SW480 (cell line): ENCODE data around the gene CMPK1.
"Not testable (repeated sequence)": the region's sequence is repeated elsewhere in the genome, so short reads cannot be mapped to it uniquely, and the experiment has no call there.

Experiments used
- DNase-seq: peaks from one replicate; pipeline ENCODE4 v3.0.0-alpha.2; 2016; ENCODE audit warnings: low spot score

The CMPK1 gene, protein sequence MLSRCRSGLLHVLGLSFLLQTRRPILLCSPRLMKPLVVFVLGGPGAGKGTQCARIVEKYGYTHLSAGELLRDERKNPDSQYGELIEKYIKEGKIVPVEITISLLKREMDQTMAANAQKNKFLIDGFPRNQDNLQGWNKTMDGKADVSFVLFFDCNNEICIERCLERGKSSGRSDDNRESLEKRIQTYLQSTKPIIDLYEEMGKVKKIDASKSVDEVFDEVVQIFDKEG

DNA sequence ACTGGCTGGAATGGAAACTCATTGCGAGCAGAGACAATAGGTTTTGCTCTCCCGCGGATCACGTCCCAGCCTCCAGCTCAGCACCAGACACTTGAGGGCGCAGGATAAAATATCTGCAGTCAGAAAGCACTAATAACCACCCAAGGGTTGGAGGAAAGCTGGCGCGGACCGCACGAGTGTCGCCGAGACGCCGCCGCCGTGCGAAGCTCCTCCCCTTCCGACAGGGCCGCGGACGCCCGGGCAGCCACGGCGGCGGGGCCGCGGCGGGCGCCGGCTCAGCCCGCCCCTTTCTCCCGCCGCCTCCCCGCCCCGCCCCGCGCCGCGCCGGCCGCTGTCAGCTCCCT lies at the start of gene CMPK1:
Gene CMPK1 (plus strand): TSS at position 213 of the 344 bp plus-strand sequence. CDS start 156 bp downstream, outside the sequence.
- peak; percentile 87 for DNase-seq

DNA sequence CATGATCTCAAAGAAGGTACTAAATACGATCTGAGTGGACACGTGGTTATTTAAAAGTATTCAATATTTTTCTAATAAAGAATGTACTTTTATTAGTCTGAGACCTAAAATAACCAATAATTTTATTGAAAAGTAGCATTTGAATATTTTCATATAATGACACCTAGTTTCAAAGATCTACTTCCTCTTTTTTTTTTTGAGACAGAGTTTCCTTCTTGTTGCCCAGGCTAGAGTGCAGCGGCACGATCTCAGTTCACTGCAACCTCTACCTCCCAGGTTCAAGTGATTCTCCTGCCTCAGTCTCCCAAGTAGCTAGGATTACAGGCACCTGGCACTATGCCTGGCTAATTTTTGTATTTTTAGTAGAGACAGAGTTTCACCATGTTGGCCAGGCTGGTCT lies 45.5 kb upstream of the CMPK1 start:
- not testable (repeated sequence) for DNase-seq

DNA sequence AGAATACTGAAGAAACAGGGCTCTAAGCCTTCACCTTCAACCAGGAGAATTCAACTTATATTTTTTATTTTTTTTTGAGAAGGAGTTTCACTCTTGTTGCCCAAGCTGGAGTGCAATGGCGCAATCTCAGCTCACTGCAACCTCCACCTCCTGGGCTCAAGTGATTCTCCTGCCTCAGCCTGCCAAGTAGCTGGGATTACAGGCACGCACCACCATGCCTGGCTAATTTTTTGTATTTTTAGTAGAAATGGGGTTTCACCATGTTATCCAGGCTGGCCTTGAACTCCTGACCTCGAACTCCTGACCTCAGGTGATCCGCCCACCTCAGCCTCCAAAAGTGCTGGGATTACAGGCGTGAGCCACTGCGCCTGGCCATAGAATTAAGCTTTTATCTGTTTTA lies 38.7 kb upstream of the CMPK1 start:
- DNase-seq: not testable (repeated sequence)

DNA sequence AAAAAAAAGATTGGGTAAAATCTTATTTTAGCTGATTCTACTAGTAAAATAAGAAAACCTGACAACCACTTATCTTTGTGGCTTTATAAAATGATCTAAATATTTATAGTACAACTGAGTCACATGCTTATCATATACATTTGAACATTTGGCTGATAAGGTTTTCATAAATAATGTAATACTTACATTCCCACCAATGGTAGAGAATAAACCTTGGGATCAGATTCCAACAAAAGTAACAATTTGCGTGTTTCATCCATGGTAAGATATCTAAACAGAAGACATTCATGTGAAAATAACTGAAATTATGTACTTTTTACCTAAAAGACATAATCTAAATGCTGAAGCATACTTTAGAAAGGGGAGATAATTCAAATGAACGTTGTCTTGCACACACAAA lies 38.0 kb upstream of the CMPK1 start:
- no peak for DNase-seq

DNA sequence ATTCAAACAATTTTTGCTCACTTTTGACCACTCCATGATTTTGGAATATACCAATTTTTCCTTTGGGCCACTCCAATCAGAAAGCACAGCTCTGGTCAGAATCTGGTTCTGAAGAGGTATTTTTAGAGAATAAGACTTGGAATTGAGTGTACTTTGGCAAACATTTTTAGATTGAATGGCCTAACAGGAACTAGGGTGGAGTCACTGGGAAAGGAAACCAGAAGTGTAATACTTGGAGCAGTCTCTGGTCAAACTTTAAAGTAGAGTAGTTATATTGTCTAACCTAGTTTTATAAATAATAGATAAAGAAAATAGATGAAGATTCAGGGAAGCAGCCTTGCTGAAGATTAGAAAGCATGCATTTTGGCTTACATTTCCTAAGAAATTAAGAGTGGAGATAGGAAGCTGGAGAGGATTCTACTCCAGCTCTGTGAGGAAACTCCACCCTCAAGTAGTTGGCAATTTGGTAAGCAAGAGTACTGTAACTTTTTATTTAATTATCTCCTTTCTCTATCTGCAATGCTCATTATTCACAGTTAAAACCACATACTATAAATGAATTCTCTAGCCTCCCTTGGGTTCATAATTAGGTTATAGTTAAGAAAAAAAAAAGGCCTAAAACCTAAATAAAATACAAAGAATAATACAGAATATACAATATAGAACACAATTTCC lies 35.4 kb upstream of the CMPK1 start:
- no peak for DNase-seq

DNA sequence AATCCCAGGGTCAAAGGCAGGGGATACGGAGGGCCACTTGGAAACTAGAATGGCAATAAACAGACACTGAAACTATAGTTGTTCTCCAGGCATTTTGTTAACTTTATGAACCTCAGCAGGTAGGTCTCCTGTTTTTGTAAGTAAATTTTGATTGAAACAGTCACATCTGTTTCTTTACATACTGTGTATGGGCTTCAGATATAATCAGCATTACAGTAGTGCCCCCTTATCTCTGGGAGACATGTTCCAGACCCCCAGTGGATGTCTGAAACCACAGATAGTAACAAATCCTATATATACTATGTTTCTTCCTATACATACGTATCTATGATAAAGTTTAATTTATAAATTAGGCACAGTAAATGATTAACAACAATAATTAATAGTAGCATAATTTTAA lies 31.1 kb upstream of the CMPK1 start:
- no peak for DNase-seq

DNA sequence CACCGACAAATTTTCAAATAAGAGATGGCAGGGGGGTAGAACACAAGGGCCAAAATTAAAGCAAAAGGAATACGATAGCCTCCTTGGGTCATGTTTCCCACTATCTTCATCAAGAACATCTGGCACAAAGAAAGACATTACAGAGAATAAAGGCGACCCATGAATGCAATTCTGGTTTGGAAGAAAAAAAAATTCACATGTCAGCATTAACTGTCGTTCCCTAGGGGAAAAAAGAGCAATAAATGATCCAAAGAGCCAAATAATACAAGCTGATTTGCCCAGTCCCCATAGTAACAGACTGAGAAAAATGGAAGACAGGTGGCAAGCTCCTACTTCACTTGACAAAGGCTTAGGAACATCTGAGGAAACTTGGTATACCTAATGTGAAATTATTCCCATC lies 24.2 kb upstream of the CMPK1 start:
- DNase-seq: no peak

DNA sequence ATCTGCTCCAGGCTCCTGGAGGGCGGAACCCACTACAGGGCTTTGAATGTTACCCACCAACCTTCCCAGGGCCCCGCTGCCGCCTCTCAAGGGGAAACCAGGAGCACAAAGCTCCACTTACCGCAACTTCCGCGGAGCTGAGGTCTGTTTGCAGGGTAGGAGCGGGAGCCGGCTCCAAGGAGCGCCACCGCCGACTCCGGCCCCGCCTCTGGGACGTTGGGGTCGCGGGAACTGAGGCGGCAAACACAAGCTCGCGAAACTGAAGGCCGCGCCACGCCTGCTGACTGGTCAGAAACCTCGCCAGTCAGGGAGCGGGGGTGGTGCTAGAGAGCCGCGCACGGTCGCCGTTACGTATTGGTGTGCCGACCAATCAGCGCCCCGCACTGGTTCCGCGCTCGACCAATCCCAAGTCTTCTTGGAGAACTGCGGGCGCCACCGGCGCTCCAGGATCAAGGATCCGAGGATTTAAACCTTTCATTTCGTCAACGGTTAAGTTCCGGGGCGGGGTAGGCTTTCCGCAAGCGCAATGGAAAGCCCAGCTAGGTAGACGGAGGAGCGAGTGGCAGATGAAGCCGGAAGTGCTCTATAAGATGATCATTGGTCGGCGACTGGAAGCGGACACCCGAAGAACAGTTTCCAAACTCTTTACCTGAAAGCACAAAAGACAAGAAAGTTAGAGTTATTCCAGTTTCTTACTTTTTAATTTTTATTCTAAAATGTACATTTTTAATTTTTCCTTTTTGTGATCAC lies 19.5 kb upstream of the CMPK1 start, which contains the start of gene STIL:
Gene STIL (minus strand): TSS at position 233 of the 750 bp plus-strand sequence. CDS start 3,828 bp downstream, outside the sequence.
- peak; percentile 98 for DNase-seq

DNA sequence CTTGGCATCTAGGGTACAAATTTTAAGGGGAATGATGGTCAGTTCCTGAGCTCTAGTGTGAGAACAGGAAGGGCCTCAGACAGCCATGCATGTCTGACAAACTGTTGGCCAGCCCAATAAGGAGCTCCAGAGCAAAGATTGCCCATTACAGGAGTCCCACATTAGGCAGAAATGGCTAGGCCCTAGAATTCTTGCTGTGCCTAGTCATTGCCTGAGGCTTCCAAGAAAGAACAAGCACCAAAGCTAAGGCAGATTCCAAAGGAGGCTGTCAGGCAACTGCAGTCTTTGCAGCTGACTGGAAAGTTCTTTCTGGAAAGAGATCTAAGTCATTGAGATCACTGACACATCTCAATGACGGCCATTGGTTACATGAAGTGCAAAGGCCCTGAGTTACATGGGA lies 15.7 kb upstream of the CMPK1 start:
- DNase-seq: no peak

DNA sequence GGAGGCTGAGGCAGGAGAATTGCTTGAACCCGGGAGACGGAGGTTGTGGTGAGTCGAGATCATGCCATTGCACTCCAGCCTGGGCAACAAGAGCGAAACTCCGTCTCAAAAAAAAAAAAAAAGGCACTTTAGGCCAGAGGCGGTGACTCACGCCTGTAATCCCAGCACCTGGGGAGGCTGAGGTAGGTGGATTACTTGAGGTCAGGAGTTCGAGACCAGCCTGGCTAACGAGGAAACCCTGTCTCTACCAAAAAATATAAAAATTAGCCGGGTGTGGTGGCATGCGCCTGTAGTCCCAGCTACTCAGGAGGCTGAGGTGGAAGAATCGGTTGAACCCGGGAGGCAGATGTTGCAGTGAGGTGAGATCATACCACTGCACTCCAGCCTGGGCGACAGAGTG lies 13.6 kb upstream of the CMPK1 start:
- DNase-seq: not testable (repeated sequence)

DNA sequence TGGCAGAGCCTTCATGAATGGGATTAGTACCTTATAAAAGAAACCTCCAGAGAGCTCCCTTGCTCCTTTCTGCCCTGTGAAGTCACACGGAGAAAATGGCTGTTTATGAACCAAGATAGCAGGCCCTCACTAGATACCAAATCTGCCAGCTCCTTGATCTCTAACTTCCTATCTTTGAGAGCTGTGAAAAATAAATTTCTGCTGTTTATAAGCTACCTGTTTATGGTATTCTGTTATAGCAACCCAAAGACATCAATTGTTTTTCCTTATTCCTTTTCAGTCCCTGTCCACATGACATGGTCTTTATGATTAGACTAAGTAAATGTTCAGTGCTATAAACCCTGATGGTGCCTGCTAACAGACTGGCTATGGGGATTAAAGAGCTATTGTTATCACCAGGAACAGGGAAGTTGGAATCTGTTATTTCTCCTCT lies 10.0 kb upstream of the CMPK1 start:
- DNase-seq: no peak

DNA sequence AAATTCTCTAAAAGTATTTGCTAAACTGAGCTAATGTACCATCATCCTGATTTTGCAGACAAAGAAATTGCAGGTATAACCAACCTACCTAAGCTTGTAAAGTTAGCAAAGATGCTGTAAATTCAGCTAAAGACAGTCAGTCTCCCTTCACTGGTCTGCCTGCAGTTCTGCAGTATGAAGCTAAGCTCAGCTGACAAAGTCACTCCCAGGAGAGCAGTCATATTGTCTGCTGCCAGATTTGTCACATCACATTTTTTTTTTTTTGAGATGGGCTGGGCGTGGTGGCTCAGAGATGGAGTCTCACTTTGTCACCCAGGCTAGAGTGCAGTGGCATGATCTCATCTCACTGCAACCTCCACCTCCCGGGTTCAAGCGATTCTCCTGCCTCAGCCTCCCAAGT lies 8.9 kb upstream of the CMPK1 start:
- DNase-seq: no peak

DNA sequence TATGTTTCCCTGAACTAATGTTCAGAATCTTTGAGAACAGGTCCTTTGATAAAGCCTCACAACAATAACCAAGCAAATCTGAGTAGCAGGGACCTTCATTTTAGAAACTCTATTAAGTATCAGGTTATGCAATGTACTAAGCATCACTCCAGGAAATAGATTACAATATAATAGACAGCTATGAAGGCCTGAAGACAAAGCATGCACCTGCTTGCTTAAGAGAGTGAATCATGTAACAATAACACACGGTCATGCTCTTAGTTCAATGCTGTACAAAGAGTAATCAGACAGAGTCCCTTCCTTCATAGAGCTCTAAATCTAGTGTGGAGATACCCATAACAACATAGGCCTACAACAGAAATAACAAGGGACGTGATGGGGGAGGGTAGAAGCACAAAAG lies 8.1 kb upstream of the CMPK1 start:
- no peak for DNase-seq

DNA sequence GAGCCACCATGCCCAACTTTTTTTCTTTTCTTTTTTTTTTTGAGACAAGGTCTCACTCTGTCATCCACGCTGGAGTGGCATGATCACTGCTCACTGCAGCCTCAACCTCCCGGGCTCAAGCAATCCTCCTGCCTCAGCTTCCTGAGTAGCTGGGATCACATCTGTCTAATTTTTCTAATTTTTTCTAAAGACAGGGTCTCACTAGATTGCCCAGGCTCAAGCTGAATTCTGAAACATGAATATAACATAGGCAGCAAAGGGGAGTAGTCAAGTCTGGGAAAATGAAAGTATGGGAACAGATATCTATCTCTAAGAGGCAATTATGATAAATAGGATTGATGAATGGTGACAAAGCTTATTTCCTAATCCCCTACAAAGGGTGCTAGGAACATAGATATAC lies 7.3 kb upstream of the CMPK1 start:
- DNase-seq: no peak

DNA sequence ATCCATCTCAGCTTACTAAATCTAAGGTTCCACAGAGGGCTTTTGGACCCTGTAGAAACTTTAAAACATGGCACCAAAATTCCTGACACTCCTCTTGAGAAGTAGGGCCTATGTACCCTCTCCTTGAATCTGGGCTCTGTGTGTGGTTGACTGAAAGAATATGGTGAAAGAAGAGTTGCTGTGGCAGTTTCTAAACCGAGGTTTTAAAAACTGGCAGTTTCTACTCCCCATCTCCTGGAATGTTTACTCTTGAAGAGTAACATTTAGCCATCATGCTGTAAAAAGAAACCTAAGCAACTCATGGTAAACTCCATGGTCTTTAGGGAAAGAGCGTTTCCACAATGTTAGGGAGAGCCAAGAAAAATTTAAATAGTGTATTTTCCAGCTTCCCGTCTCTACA lies 4.6 kb upstream of the CMPK1 start:
- DNase-seq: no peak

DNA sequence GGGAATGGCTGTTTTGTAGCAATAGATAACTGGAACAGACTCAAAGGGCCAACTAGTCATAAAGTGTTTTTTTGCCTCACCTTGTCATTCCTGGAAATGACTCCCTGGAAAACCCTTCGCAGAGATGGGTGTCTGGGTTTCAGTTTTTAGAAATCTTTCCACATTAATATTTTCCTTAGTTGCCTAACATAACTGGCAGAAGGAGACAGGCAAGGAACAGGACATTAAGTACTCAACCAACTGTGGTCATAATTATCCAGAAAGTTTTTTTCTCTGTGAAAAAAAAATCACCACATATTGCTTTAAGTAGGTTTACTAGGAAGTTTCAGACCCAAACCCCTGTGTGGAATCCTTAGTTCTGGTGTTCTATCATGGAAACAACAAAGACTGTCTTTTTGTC lies 3.4 kb upstream of the CMPK1 start:
- DNase-seq: no peak

DNA sequence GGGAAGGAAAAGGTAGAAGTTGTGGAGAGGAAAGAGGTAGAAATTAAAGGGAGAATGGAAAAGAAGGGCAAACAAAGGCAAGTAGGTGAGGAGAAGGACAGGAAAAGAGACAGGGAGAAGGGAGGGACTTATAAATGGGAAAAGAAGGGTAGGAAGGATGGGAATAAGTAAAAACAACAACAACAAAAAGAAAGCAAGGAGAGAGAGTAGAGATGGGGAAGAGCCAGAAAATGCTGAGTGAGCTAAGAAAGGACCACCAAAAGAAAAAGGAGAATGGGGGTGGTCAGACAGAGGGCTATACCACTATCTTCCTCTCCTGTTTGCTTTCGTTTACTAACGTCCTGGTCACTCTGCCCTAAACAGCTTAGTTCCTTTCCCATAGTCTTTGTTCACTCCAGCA lies 1.7 kb upstream of the CMPK1 start:
- no peak for DNase-seq

DNA sequence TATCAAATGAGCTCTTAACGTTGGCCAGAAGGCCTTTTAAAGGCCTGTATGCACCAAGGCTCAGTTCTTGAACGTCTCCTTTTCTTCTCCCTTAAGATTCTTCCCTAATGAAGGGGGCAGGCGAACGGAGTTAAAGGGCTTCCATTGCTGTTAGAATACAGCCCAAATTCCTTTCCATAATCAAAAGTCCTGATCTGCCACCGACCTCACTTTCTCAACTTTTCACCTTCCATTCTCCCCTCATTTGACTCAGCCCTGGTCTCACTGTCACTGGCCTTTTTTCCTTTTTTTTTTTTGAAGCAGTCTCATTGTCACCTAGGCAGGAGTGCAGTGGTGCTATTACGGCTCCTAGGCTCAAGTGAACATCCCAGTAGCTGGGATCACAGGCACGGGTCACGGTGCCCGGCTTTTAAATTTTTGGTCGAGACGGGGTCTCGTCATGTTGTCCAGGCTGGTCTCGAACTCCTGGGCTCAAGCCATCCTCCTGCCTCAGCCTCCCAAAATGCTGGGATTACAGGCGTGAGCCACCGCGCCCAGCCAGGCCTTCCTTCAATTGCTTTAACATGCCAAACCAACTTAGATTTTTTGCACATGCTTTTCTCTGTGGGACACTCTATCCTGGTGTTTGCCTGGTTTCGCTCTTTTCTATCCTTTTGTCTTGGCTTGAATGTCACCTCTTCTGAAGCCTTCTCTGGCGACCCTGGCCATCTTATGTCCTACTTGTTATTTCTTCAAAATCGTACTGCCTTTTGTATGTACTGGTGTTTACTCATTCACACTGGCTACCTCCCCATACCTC lies 612 bp upstream of the CMPK1 start:
- DNase-seq: no peak

DNA sequence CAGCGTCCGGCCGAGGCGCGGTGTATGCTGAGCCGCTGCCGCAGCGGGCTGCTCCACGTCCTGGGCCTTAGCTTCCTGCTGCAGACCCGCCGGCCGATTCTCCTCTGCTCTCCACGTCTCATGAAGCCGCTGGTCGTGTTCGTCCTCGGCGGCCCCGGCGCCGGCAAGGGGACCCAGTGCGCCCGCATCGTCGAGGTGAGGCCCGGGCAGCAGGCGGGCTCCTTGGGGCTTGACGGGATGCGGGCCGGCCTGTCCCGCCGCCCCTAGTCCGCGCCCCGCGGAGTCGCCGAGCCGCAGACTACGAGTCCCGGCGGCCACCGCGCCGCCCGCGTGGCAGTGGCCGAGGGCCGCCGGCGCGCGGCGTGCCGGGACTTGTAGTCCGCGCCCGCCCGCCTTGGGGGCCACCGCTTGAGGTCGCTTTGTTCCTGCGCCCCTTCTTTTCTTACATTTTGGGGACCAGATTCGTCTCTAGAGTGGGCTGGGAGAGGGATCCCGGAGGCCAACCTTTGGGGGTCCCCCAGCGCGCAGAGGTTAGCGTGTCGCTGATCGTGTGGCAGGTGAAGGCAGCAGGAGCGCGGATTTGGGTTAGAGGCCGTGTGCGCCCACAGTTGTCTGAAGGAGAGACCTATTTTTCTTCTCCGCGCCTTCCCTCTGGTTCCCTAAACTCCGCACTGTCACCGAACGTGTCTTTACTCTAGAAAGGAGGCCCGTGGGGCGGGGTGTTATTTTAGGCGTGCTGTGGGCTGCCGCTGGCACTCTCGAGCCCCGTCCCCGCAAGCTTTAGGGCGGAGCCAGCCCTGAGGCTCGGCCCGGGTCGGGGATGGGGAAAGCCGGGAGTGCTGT lies 553 bp downstream of the CMPK1 start:
- DNase-seq: peak; percentile 74

DNA sequence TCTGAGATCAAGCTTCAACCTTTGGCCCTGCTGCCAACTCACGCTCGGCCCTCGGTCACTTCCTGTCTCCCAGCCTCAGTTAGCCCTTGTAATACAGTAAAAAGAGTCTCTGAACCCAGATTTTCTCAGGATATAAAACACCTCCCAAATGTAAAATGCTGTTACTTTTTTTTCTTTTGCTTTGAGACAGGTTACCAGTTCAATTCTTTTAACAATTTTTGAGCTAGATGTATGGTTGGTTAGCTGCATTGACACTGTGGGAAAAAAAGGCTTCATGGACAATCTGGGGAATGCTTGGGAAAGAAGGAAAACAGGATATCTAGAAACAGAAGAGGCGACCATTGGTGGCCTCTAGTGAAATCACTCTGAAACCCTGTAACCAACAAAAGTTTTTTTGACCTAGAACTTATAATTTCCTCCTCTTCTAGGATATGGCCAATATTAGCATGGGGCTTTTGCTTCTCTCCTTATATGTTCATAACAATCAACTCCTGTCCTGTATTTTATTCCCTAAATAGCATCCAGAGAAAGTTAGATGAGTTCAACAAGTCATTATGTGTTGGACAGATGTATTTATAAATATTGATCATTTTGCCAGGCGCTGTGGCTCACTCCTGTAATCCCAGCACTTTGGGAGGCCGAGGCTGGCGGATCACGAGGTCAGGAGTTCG lies 1.3 kb downstream of the CMPK1 start:
- no peak for DNase-seq

DNA sequence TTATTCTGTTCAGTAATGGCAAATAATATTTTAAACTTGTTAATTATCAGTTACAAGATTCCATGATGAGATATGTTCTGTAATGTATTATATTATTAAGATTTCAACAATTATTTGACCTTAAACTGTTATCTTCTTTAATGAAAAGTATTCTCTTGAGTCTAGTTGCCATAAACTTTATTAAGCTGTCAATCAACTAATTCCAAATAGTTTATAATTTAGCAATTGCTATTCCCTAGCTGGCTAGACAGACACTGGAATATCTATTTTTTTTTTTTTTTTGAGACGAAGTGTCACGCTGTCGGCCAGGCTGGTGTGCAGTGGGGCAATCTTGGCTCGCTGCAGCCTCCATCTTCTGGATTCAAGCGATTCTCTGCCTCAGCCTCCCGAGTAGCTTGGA lies 3.8 kb downstream of the CMPK1 start:
- no peak for DNase-seq
